ENCODE data around the gene FLNB. TPM values are rescaled to one million over a fixed set of nuclear protein-coding genes. Genes with fewer than 3 reads are reported as not detected.

Gene FLNB
- total and polyA plus RNA-seq, 10 of the 15 experiments (the other 5 are each of a cell fraction or from before 2014, with no cell fraction given) = 13.6 to 51.8 (median 26.4) TPM

DNA sequence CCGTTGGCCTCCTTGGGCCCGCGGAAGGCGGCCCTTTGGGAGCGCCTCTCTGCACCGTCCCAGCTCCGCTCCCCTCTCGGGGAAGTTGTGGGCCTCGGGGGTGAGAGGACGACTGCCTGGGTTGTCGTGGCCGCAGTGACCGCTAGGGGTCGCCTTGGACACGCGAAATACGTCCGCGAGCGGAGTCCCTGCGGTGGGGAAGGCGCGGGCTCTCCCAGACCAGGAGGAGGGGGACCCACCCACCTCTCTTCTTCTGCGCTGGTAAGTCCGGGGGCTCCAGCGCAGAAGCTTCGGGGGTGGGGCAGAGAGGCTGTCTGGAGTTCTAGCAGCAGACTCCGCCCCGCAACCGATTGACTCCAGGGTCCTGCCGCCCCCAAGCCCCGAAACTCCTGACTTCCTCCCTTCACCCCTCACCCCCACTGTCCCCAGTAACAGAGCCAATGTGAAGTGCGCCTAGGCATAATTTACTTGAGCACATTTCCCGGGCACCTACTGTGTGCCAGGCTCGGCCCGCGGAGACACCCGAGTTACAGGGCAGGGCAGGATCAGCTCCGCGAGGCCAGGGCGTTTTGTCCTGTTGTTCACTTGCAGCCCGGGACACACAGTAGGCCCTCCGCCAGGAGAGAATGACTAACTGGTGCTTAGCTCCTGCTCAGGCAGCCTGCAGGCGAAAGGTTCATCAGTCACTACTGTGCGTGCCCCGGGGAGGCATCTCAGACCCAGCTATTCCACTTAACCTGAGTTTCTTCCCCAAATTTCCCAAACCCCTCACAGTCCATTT is 169.7 kb downstream of the FLNB start:
- 9% methylated on average over 33 of the region's 46 CpGs for WGBS (ENCODE audit: insufficient coverage, insufficient replicate concordance, low lambda C conversion rate, missing lambda C conversion rate)
- peak overlapping the region; percentile 20; the same call in 1 of the 2 replicates for H3K9ac ChIP-seq (ENCODE audit: control insufficient read depth, insufficient read depth, low read length)
- TF ChIP-seq BHLHE40 (IDR thresholded peaks at IDR 0.05; ENCODE audit: borderline replicate concordance in 1 of 2, low read depth in 2 of 2, low read length in 1 of 2) (peak in 1 of 2 experiments; percentile 32; a peak in 2 of 4 replicates), MEF2A (IDR thresholded peaks at IDR 0.05; ENCODE audit: insufficient read depth, low read depth, low read length) (no peak), CHD1 (IDR thresholded peaks at IDR 0.05; ENCODE audit: low read depth, low read length) (no peak), EGR1 (IDR thresholded peaks at IDR 0.05; ENCODE audit: borderline replicate concordance in 1 of 2, low read depth in 2 of 2, low read length in 2 of 2) (0 out of 3 replicates have a peak, but pooled peaks of 1 of the 2 experiments have one; percentile 19), IRF3 (IDR thresholded peaks at IDR 0.05) (0 out of 2 replicates have a peak, but pooled peaks have one; percentile 12), NBN (IDR thresholded peaks at IDR 0.05) (0 out of 2 replicates have a peak, but pooled peaks have one; percentile 39), RUNX3 (IDR thresholded peaks at IDR 0.05; ENCODE audit: low read length) (peak; percentile 75), RB1 (IDR thresholded peaks at IDR 0.05; ENCODE audit: borderline replicate concordance) (peak; percentile 51; the same call in 1 of the 2 replicates), CREM (IDR thresholded peaks at IDR 0.05; ENCODE audit: low read depth) (peak; percentile 50; the same call in 1 of the 2 replicates), MTA2 (IDR thresholded peaks at IDR 0.05; ENCODE audit: low read depth) (0 out of 2 replicates have a peak, but pooled peaks have one; percentile 28), SMARCA5 (IDR thresholded peaks at IDR 0.05) (peak; percentile 85), KLF5 (IDR thresholded peaks at IDR 0.05; ENCODE audit: partially characterized antibody) (no peak)
- TF ChIP-seq, protein P1, sequence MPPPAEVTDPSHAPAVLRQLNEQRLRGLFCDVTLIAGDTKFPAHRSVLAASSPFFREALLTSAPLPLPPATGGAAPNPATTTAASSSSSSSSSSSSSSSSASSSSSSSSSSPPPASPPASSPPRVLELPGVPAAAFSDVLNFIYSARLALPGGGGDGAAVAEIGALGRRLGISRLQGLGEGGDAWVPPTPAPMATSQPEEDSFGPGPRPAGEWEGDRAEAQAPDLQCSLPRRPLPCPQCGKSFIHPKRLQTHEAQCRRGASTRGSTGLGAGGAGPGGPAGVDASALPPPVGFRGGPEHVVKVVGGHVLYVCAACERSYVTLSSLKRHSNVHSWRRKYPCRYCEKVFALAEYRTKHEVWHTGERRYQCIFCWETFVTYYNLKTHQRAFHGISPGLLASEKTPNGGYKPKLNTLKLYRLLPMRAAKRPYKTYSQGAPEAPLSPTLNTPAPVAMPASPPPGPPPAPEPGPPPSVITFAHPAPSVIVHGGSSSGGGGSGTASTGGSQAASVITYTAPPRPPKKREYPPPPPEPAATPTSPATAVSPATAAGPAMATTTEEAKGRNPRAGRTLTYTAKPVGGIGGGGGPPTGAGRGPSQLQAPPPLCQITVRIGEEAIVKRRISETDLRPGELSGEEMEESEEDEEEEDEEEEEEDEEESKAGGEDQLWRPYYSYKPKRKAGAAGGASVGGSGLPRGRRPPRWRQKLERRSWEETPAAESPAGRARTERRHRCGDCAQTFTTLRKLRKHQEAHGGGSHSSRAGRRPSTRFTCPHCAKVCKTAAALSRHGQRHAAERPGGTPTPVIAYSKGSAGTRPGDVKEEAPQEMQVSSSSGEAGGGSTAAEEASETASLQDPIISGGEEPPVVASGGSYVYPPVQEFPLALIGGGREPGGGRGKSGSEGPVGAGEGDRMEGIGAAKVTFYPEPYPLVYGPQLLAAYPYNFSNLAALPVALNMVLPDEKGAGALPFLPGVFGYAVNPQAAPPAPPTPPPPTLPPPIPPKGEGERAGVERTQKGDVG (CRISPR knock-in tag; IDR thresholded peaks at IDR 0.05) = no peak
- TF ChIP-seq, protein P2, sequence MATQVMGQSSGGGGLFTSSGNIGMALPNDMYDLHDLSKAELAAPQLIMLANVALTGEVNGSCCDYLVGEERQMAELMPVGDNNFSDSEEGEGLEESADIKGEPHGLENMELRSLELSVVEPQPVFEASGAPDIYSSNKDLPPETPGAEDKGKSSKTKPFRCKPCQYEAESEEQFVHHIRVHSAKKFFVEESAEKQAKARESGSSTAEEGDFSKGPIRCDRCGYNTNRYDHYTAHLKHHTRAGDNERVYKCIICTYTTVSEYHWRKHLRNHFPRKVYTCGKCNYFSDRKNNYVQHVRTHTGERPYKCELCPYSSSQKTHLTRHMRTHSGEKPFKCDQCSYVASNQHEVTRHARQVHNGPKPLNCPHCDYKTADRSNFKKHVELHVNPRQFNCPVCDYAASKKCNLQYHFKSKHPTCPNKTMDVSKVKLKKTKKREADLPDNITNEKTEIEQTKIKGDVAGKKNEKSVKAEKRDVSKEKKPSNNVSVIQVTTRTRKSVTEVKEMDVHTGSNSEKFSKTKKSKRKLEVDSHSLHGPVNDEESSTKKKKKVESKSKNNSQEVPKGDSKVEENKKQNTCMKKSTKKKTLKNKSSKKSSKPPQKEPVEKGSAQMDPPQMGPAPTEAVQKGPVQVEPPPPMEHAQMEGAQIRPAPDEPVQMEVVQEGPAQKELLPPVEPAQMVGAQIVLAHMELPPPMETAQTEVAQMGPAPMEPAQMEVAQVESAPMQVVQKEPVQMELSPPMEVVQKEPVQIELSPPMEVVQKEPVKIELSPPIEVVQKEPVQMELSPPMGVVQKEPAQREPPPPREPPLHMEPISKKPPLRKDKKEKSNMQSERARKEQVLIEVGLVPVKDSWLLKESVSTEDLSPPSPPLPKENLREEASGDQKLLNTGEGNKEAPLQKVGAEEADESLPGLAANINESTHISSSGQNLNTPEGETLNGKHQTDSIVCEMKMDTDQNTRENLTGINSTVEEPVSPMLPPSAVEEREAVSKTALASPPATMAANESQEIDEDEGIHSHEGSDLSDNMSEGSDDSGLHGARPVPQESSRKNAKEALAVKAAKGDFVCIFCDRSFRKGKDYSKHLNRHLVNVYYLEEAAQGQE (IDR thresholded peaks at IDR 0.05; ENCODE audit: low read depth, low read length) = no peak

More for the DNA sequence above, 169.7 kb downstream of the FLNB start:
- ATAC-seq (peak; percentile 94), DNase-seq (ENCODE audit: low read depth, low spot score) (no peak), FAIRE-seq (peak; percentile 86)
- in situ Hi-C loops (cut with MboI) = loop anchor here (5.0 kb wide), 1 partner anchor 166 kb away; no protein-coding TSS in a partner anchor
- no TSS peak for BruUV-seq (replicated peaks)
- no peaks in the 10 kb centered on the region for H3K36me3 ChIP-seq (ENCODE audit: control insufficient read depth in 2 of 2, insufficient read depth in 2 of 2, low read length in 1 of 2)
- no peaks in the 10 kb centered on the region for H4K20me1 ChIP-seq (ENCODE audit: control insufficient read depth, insufficient read depth)
- peak overlapping the region; percentile 33; the same call in 1 of the 2 replicates for H3K4me3 ChIP-seq
- no peak overlapping the region for H3K27ac ChIP-seq (ENCODE audit: control insufficient read depth, insufficient read depth)
- POLR2A ChIA-PET = interaction anchor here (0.5 to 2.0 kb wide), 5 partner anchors 11 to 179 kb away, joined by 3 to 7 read pairs (median 6); partner anchors contain the start of gene HTD2
- peaks cover 14% of the 10 kb centered on the region for H3K4me1 ChIP-seq (ENCODE audit: control insufficient read depth, insufficient read depth, low read length)
- CTCF ChIA-PET = interaction anchor here (0.5 to 18.5 kb wide), 51 partner anchors 8 to 1442 kb away, joined by 3 to 503 read pairs (median 4); partner anchors contain the start of genes FLNB, HTD2 and RPP14
- H2AFZ ChIP-seq (ENCODE audit: control insufficient read depth, low read depth, low read length) = peak overlapping the region; percentile 79
- intact Hi-C loops (cut with micrococcal nuclease; ENCODE audit: unreplicated experiment) = loop anchor here (2.0 to 5.0 kb wide), 2 partner anchors 216 to 453 kb away; no protein-coding TSS in a partner anchor
- H3K4me2 ChIP-seq (ENCODE audit: control insufficient read depth, insufficient read depth) = peak overlapping the region; percentile 82
- H3K9me3 ChIP-seq (replicated peaks; ENCODE audit: control insufficient read depth, insufficient read depth, low read length) = no peaks in the 10 kb centered on the region
- RAD21 ChIA-PET (ENCODE audit: unreplicated experiment) = interaction anchor here (0.6 to 3.4 kb wide), 26 partner anchors 11 to 452 kb away, joined by 3 to 36 read pairs (median 4); partner anchors contain the start of genes FLNB, HTD2 and RPP14
- H3K27me3 ChIP-seq (replicated peaks in 1 of 2; ENCODE audit: control insufficient read depth in 2 of 2, insufficient read depth in 2 of 2, low read length in 1 of 2) = no peaks in the 10 kb centered on the region
- SMC1A ChIA-PET (ENCODE audit: uncharacterized antibody, unreplicated experiment) = interaction anchor here (0.7 to 3.2 kb wide), 14 partner anchors 10 to 780 kb away, joined by 3 to 30 read pairs (median 4); partner anchors contain the start of genes FLNB, HTD2 and RPP14
- H3K79me2 ChIP-seq (ENCODE audit: control insufficient read depth, insufficient read depth, low read length) = no peaks in the 10 kb centered on the region

Data from GM12878 (cell line).